Endothelial cell of umbilical vein (primary cell): Measurements from ENCODE around the gene HOXB4. TPM values are rescaled to one million over a fixed set of nuclear protein-coding genes. Genes with fewer than 3 reads are reported as not detected.

ENCODE experiments used
- BruUV-seq: library from RNA; stranded (reverse); fragments of 400-500 nt; replicated peaks from 2 replicates; lab custom pipeline; 2021; lab: Mats Ljungman, UMichigan
- CTCF ChIA-PET: fragments of 300-600, 350-600 bp; sonication (Branson Sonifier 250); formaldehyde crosslinking; loops from one replicate; lab custom pipeline; 2021; ENCODE audit warnings: antibody characterized with exemption, inconsistent platforms; lab: Charles Lee
- POLR2A ChIA-PET: fragments of 300-600, 350-600 bp; sonication (Branson Sonifier 250); formaldehyde crosslinking; loops from one replicate; lab custom pipeline; 2021; ENCODE audit warnings: antibody characterized with exemption, inconsistent platforms; lab: Charles Lee
- DNase-seq: peaks from one replicate; pipeline ENCODE4 v3.0.0-alpha.2; 2011; ENCODE audit warnings: low read depth, low spot score
- FAIRE-seq: peaks from 2 replicates; lab custom pipeline; 2011; peaks lifted over from hg19 to GRCh38; lab: Jason Lieb, UNC
- H2AFZ ChIP-seq: 2 replicates; pipeline ENCODE4 v1.6.0; 2012; ENCODE audit warnings: low read depth, low read length, control low read depth, inconsistent platforms
- H3K27ac ChIP-seq: 2 replicates; pipeline ENCODE4 v1.5.1; 2011; ENCODE audit warnings: low read depth, mild to moderate bottlenecking, control low read depth, low read length, moderate library complexity; ENCODE audit not compliant: insufficient read depth
- H3K27me3 ChIP-seq, 2 experiments: 2 replicates each; pipeline versions ENCODE4 v1.6.0 to v1.6.1; 2011; ENCODE audit warnings: low read length in 2 of 2, mixed read lengths in 1 of 2; ENCODE audit not compliant: control insufficient read depth in 2 of 2, insufficient read depth in 2 of 2
- H3K36me3 ChIP-seq, 2 experiments: 2 replicates in 1 of 2; 3 replicates in 1 of 2; pipeline ENCODE4 v1.5.1; 2011; ENCODE audit warnings: low read length in 2 of 2, mild to moderate bottlenecking in 1 of 2, moderate library complexity in 1 of 2; ENCODE audit not compliant: control insufficient read depth in 2 of 2, insufficient read depth in 2 of 2; ENCODE audit errors: extremely low read depth in 1 of 2
- H3K4me1 ChIP-seq: 3 replicates; pipeline ENCODE4 v1.5.1; 2011; ENCODE audit warnings: mild to moderate bottlenecking, low read length; ENCODE audit not compliant: control insufficient read depth, insufficient read depth; ENCODE audit errors: extremely low read depth
- H3K4me2 ChIP-seq: 2 replicates; pipeline ENCODE4 v1.6.1; 2011; ENCODE audit warnings: low read length, control low read depth, mixed read lengths; ENCODE audit not compliant: insufficient read depth
- H3K4me3 ChIP-seq, 3 experiments: fragments of 200-600 bp in 1 of 3; sonication (generic), shearing (Covaris generic) in 1 of 3; replicated peaks in 1 of 3; 2 replicates each; pipeline ENCODE4 v1.5.1; 2011 to 2016; ENCODE audit warnings: control low read depth in 3 of 3, low read length in 3 of 3, mild to moderate bottlenecking in 2 of 3, inconsistent platforms in 1 of 3, low read depth in 1 of 3, moderate library complexity in 1 of 3; ENCODE audit not compliant: insufficient read depth in 1 of 3
- H3K79me2 ChIP-seq: 2 replicates; pipeline ENCODE4 v1.6.0; 2012; ENCODE audit warnings: low read length, inconsistent platforms; ENCODE audit not compliant: control insufficient read depth, insufficient read depth
- H3K9ac ChIP-seq: replicated peaks from 2 replicates; pipeline ENCODE3; 2011; ENCODE audit warnings: low read length, control low read depth; ENCODE audit not compliant: insufficient read depth; ENCODE audit errors: extremely low read depth
- H3K9me1 ChIP-seq: replicated peaks from 3 replicates; pipeline ENCODE4 v1.6.0; 2011; ENCODE audit warnings: mild to moderate bottlenecking, low read length; ENCODE audit not compliant: control insufficient read depth, insufficient read depth; ENCODE audit errors: extremely low read depth
- H3K9me3 ChIP-seq: replicated peaks from 2 replicates; pipeline ENCODE4 v1.5.1; 2012; ENCODE audit warnings: low read length, inconsistent platforms; ENCODE audit not compliant: control insufficient read depth, insufficient read depth
- H4K20me1 ChIP-seq: replicated peaks from 2 replicates; pipeline ENCODE3; 2011; ENCODE audit warnings: mild to moderate bottlenecking, low read length; ENCODE audit not compliant: control insufficient read depth, insufficient read depth; ENCODE audit errors: extremely low read depth
- CTCF ChIP-seq, 2 donors: IDR thresholded peaks; 1 replicate in 1 of 2; 2 replicates in 1 of 2; pipeline ENCODE4 v1.5.1; 2011; ENCODE audit warnings: low read length in 2 of 2, mild to moderate bottlenecking in 2 of 2, moderate library complexity in 2 of 2, control low read depth in 1 of 2, inconsistent platforms in 1 of 2, low read depth in 1 of 2; ENCODE audit not compliant: insufficient read depth in 1 of 2; ENCODE audit errors: extremely low read depth in 1 of 2
- EZH2 ChIP-seq: IDR thresholded peaks from 2 replicates; pipeline ENCODE4 v1.6.1; 2012; ENCODE audit warnings: borderline replicate concordance, low read depth, mild to moderate bottlenecking, moderate library complexity, low read length, inconsistent platforms; ENCODE audit not compliant: severe bottlenecking
- FOS ChIP-seq: IDR thresholded peaks from 2 replicates; pipeline ENCODE4 v1.6.1; 2011; ENCODE audit warnings: mild to moderate bottlenecking, low read length, moderate library complexity, borderline replicate concordance; ENCODE audit not compliant: insufficient read depth
- GATA2 ChIP-seq: IDR thresholded peaks from 2 replicates; pipeline ENCODE4 v1.7.0; 2011; ENCODE audit warnings: low read depth, mild to moderate bottlenecking, moderate library complexity, mixed read lengths, low read length; ENCODE audit not compliant: insufficient read length, insufficient read depth
- JUN ChIP-seq: IDR thresholded peaks from 2 replicates; pipeline ENCODE4 v1.6.1; 2011; ENCODE audit warnings: borderline replicate concordance, low read depth; ENCODE audit not compliant: insufficient read length, insufficient read depth
- MYC ChIP-seq: IDR thresholded peaks from one replicate; pipeline ENCODE4 v1.6.1; 2011; ENCODE audit warnings: mild to moderate bottlenecking, low read depth, low read length
- POLR2A ChIP-seq: IDR thresholded peaks from 2 replicates; pipeline ENCODE4 v1.6.1; 2012; ENCODE audit warnings: low read depth, mild to moderate bottlenecking, control low read depth, low read length
- POLR2AphosphoS5 ChIP-seq: IDR thresholded peaks from 2 replicates; pipeline ENCODE4 v1.6.1; 2012; ENCODE audit warnings: low read depth, mild to moderate bottlenecking, control low read depth, low read length, moderate library complexity; ENCODE audit not compliant: insufficient read depth
- dilution Hi-C: fragments of 300-500 bp; cut with MboI; formaldehyde crosslinking; loops from one replicate; pipeline ENCODE4 v1.15.0; 2019; ENCODE audit warnings: low sequenced_read_pairs; ENCODE audit not compliant: extremely low pct_ligation_motif_present
- intact Hi-C: fragments of 100-400 bp; cut with micrococcal nuclease; formaldehyde crosslinking; loops from one replicate; pipeline ENCODE4 v1.10.0; 2022
- polyA plus RNA-seq, 4 experiments: library from polyadenylated mRNA; depleted of rRNA in 3 of 4; stranded (reverse) in 3 of 4; unstranded in 1 of 4; fragments of >200 nt; gene quantifications; 2 replicates each; pipeline versions ENCODE4 v1.2.1 to v1.2.3, GENCODE V29; 2011 to 2012; ENCODE audit warnings: missing spikeins in 1 of 4
- total RNA-seq: library from RNA; stranded (reverse); gene quantifications from 2 replicates; pipeline ENCODE4 v1.2.3, GENCODE V29; 2021
- TF ChIP-seq, protein P1 (sequence below): IDR thresholded peaks from 2 replicates; pipeline ENCODE4 v1.6.1; 2011; ENCODE audit not compliant: insufficient read depth, insufficient read length

HOXB4 gene
- total and polyA plus RNA-seq, 2 donors (not counting 3 experiments of a cell fraction or from before 2014, with no cell fraction given), result 4.6 to 13.1 TPM

DNA sequence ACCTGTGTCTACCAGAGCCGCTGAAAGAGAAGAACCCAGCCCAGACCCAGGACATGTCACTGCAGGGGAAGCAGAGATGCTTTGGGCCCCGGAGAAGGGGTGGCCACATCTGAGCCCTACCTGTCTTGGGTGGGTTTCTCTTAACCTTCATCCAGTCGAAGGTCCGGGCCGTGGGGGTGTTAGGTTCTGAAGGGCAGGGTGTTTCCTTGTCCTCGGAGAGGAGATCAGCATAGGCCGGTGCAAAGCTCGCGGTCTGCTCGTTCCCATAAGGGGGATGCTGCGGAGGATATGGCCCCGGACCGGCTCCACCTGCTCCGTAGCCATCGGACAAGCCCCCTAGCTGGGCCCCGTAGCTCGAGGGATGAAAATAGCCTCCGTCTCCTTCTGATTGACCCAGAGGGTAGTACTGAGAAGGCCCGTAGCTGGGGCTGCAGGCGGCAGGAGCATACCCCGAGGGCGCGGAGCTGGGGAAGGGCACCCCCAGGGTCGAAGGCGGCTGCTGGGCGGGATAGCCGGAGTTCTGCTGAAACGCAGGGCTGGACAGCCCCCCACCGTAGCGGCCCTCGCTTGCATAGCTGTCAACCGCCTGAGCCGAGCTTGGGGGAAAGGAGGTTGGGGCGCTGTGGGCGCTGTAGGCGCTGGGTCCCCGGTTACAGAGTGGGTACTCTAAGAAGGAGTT is 47.8 kb downstream of the HOXB4 start:
- no TSS peak for BruUV-seq
- Histone ChIP-seq H2AFZ (no peak overlapping the region), H3K4me3 (no peak overlapping the region), H3K4me2 (no peak overlapping the region), H3K9me1 (no peaks in the 10 kb centered on the region), H3K9ac (no peak overlapping the region), H3K36me3 (no peaks in the 10 kb centered on the region), H3K79me2 (no peaks in the 10 kb centered on the region), H4K20me1 (no peaks in the 10 kb centered on the region), H3K27me3 (peaks cover 13 to 18% of the 10 kb centered on the region in 2 experiments), H3K9me3 (no peaks in the 10 kb centered on the region), H3K27ac (no peak overlapping the region), H3K4me1 (no peaks in the 10 kb centered on the region)
- no peak for DNase-seq
- no peak for TF ChIP-seq JUN
- TF ChIP-seq POLR2AphosphoS5, result no peak
- no peak for TF ChIP-seq EZH2
- no peak for TF ChIP-seq GATA2
- TF ChIP-seq MYC, result no peak
- TF ChIP-seq, protein P1, sequence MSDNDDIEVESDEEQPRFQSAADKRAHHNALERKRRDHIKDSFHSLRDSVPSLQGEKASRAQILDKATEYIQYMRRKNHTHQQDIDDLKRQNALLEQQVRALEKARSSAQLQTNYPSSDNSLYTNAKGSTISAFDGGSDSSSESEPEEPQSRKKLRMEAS, result no peak
- TF ChIP-seq POLR2A, result no peak
- TF ChIP-seq CTCF (IDR thresholded peaks at IDR 0.05; ENCODE audit: extremely low read depth in 1 of 2, insufficient read depth in 1 of 2, low read depth in 1 of 2, low read length in 2 of 2), result no peak
- no peak for TF ChIP-seq FOS
- CTCF ChIA-PET, result no interaction called here
- dilution Hi-C loops, result no loop called here
- POLR2A ChIA-PET, result no interaction called here
- intact Hi-C loops, result no loop called here
- no peak for FAIRE-seq
